NOMO-1 treated with DMSO at 0.1 percent for 48 hours (cell line): Measurements from ENCODE around the gene NUP62.
"Not testable (repeated sequence)": the region's sequence is repeated elsewhere in the genome, so short reads cannot be mapped to it uniquely, and the experiment has no call there.

ENCODE experiments used
- DNase-seq: peaks from one replicate; lab custom pipeline; 2025; ENCODE audit not compliant: unreplicated experiment; lab: John Stamatoyannopoulos, UW

Gene NUP62, protein sequence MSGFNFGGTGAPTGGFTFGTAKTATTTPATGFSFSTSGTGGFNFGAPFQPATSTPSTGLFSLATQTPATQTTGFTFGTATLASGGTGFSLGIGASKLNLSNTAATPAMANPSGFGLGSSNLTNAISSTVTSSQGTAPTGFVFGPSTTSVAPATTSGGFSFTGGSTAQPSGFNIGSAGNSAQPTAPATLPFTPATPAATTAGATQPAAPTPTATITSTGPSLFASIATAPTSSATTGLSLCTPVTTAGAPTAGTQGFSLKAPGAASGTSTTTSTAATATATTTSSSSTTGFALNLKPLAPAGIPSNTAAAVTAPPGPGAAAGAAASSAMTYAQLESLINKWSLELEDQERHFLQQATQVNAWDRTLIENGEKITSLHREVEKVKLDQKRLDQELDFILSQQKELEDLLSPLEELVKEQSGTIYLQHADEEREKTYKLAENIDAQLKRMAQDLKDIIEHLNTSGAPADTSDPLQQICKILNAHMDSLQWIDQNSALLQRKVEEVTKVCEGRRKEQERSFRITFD

GRCh38 chr19:49929121-49929610, at the start of gene NUP62, which contains the start of gene ATF5:
Gene NUP62 (minus strand): TSS chr19:49929504. CDS start chr19:49909807, 19,697 bp downstream.
Gene ATF5 (plus strand): TSS chr19:49929205. CDS start chr19:49930851, 1,646 bp downstream.
- peak; percentile 86 for DNase-seq

DNA sequence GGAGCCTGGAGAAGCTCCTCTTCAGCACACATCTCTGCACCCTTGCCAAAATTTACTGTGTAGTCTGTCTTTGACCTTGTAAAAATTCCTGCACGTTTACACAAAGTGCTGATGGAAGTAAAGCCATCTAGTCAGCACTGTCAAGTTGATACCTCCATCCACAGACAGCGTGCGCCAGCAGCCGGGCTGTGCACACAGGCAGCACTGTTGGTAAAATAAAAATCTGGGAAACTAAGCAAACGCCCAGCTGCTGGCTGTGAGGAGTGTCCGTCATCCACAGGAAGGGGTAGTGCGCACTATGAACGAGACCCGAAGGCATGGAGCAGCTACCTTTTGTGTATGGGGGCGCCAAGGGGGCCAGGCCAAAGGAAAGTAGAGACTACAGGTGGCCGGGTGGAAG, 49.0 kb upstream of the NUP62 start:
- DNase-seq = no peak

GRCh38 chr19:49977881-49978280, 48.6 kb upstream of the NUP62 start:
- no peak for DNase-seq

DNA sequence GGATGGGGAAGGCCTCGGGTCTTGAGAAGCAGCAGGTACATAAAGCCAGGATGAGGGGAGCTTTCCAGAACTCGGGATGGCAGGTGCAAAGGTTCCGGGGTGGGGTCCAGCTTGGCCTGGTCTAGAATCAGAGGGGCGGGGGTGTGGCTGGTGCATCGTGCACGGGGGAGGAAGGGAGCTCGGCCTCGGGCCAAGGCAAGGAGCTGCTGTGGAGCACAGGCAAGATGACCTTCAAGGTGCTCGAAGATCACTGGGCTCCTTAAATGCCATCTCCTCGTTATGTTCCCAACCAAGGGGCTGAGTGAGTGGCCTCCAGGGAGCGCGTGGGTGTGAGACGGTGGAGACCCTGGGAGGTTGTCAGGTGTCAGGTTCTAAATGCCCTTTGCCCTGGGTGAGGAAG, 47.8 kb upstream of the NUP62 start:
- DNase-seq = no peak

DNA sequence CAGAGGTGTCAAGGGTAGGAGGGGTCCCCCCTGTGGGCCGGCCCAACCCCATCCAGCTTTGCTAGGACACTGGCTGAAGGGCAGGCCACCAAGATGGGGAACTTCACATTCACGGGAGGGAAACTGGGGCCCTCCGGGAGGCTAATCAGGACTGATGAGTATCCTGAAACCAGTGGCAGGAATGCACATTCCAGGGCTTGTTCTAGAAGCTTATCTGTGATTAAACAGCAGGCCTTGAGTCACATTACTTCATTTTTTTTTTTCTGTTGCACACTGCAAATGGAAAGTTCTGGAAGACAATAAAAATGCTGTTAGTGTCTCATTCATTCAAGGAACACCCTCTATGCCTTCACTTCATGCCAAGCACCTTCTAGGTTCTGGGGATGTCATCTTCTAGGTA, 47.2 kb upstream of the NUP62 start:
- no peak for DNase-seq

DNA sequence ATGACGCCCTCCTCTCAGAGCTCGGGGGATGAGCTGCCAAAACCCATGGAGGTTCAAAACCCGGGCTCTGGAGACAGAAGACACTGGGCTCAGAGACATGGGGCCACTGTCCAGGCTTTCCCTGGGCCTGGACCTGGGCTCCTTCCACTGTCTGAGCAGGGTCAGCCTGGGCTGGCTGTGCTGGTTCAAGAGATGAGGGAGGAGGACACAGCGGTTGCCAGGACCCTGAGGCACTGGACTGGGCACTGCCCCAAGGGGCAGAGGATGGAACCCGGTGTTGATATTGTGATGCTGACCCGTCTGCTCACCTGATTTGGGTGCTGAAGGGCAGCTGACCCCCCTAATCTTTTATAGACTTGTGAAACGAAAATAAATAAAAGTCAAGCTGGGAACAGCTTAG, 45.7 kb upstream of the NUP62 start:
- DNase-seq = no peak

- no peak for DNase-seq
Measured at GRCh38 chr19:49973987-49974386, 44.7 kb upstream of the NUP62 start.

DNA sequence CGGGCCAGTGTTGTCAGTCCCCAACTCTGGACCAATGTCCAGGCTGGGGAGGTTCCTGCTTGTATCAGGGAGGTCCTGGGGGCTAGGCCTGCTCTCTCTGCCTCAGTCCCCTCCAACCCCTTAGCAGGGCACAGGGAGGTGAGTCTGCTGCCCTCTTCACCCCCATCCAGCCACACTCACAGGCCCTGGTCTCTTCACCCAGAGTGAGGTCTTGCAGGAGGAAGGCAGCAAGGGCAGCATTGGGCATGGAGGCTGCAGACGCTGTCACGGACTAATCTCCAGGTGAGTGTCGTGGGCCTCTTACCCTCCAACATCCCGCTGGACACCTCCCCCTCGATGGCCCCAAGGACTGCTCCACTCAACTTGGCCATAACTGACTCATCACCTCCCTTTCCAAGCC, 43.5 kb upstream of the NUP62 start:
- no peak for DNase-seq

- no peak for DNase-seq
Measured at GRCh38 chr19:49971991-49972411, 42.7 kb upstream of the NUP62 start.

GRCh38 chr19:49969355-49969754, 40.1 kb upstream of the NUP62 start:
- peak; percentile 0 for DNase-seq

DNA sequence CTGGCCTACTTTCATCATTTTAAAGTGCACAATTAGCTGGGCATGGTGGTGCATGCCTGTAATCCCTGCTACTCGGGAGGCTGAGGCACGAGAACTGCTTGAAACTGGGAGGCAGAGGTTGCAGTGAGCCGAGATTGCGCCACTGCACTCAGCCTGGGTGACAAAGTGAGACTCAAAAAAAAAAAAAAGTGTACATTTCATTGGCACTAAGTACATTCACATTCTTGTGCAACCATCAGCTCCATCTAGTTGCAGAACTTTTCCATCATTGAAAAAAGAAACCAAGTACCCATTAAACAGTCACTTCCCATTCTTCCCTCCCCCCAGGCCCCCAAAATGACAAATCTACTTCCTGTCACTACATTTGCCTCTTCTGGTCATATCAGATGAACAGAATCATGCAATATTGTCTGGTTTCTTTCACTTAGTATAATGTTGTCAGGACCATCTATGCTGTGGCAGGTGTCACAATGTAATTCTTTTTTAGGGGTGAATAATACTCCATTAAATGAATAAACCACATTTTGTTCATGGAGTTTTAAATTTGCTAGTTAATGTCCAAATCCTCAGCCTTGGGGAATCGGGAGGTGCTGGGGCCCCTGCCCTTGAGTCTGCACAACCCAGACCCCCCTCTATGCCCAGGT, 39.1 kb upstream of the NUP62 start:
- DNase-seq = peak; percentile 82

DNA sequence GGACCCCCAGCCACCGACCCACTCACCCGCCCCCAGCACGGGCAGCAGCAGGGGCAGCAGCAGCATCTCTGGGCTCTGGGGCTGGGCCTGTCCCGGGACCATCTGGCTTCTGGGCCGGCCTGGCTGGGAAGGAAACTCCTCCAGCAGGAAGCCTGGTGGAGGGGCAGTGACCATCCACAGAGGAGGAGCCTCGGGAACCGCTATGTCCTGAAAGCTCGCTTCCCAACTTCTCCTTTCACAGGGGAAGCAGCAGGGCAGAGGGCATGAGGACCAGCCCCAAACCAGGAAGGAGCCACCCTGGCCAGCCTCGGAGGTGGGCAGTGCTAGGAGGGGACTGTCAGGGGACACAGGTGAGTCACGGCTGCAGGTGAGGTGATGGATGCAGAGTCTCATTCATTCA, 31.7 kb upstream of the NUP62 start, which contains the start of gene SIGLEC11:
Gene SIGLEC11 (minus strand): TSS at position 193 of the 400 bp plus-strand sequence. CDS start 91 bp downstream, at position 102.
- DNase-seq = not testable (repeated sequence)

GRCh38 chr19:49959892-49960291, 30.6 kb upstream of the NUP62 start:
- DNase-seq = not testable (repeated sequence)

- DNase-seq = not testable (repeated sequence)
Measured at GRCh38 chr19:49958596-49958995, 29.3 kb upstream of the NUP62 start.

DNA sequence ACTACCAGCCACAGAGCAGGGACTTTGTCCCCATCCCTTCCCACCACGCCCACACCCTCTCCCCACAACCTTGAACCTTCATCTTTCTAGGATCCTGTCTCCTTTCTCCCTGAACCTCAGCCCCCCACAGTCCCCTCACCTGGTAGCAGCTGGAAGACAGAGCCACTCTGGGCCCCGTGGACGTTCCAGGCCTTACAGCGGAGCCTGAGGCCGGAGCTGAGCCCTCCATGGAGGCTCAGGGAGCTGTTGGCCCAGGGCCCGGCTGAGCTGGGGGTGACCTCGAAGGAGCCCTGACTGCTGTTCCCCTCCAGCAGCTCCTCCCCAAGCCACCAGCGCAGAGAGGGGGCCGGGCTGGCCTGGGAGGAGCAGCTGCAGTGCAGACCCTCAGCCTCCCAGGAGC, 28.8 kb upstream of the NUP62 start:
- not testable (repeated sequence) for DNase-seq

DNA sequence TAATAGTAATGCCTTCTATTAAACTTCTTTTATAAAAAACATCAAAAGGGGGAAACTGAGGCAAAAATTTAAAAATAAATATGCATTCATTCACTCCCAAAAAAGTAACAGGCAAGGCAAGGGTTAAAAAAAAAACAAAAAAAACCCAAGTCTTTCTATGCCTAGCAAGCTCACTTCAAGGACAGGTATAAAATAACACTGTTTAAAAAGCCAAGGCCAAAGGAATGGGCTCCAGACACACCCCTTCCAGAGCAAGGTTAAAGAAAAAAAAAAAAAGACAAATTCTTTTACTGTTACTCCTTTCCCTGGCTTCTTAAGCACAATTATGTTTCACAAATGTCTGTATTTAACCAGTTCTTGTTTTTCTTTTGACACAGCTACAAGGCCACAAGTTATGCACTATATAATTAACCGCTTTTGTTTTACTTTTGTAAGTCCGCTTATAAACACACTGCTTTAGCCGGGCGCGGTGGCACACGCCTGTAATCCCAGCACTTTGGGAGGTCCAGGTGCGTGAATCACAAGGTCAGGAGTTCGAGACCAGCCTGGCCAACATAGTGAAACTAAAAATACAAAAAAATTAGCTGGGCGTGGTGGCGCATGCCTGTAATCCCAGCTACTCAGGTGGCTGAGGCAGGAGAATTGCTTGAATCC, 28.1 kb upstream of the NUP62 start:
- no peak for DNase-seq

DNA sequence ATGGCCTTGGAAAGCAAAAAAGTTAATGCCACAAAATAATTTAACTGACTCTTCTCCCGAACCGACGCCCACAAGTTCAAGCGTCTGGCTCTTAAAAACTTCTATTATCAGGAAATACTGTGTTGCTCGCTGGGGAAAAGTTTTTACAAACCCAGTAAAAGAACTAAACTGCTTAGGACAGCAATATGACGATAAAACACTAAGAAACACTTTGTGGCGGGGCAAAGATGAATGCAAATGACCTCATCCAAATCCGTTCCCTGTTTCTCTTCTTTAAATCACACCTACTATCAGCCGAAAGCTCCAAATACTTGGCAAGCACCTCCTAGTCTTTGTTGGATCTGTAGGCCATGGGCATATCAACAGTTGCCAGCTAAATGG, 26.8 kb upstream of the NUP62 start:
- no peak for DNase-seq

GRCh38 chr19:49954933-49955332, 25.6 kb upstream of the NUP62 start:
- DNase-seq = no peak

DNA sequence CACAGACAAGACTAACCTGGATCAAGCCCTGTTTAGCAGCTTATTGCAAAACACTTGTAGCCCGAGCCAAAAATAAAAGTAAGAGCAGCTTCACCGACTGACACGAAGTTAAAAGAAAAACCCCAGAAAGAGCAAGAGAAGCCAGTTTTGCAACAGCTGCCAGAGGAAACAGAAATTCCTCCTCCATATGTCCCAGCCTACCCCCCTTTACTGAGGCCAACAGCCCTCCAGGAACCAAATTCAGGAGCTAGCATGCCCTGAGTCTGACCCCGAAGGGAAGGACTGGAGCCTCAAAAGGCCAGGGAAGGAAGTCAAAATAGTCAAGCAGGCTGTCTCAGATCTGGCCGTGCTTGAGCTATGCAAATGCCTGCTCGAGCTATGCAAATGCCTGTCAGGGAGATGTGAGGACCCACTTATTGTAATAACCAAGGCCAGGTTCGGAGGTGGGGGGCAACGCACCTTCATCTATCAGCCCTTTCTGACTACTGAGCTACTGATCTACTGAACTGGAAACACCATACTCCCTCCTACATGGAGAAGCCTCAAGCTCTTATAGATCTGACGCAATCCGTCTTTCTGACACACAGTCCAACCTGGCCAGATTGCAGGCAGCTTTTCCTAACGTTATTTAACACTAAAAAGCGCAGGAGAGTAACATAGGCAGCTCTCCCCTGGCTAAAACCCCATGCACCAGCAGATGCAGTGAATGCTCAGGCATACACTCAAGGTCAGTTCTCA, 25.0 kb upstream of the NUP62 start:
- DNase-seq = peak; percentile 53

DNA sequence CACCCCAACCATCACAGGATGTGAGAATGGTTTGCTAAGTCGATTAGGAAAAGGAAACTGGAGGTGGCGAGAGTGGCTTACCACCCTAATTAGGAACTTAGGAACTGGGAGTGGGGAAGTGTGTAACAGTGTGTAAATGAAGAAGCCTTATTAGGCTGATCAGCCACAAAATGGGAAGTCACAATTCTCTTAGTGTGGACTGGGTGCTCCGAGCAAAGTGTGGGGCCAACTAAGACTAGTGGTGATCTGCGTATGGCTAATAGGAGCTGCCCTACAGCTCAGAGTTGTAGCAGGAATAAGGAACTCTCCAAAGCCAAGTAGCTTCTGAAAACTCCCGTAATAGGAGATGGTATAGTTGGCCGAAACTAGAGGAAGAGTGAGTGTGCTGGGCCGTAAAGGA, 24.1 kb upstream of the NUP62 start:
- peak; percentile 64 for DNase-seq

DNA sequence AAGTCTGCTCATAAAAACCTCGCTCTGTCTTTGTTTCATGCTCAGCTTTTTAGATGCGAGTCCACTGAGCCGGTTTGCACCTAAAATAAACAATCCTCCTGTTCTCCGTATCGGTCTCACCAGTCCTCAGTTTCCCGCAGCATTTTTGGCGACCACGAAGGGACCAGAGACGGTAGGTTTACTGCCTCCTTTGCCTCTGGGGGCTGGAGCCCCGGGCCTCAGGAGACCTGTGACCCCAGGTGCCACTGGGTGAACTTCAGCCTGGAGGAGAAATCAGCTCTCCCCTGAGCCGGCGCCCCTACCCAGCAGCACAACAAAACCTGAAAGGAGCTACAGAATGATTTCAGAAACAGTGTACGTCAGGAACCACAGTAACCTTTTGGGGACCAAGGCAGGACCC, 23.6 kb upstream of the NUP62 start:
- DNase-seq = no peak
